NT2/D1 (cell line): ENCODE measurements around the gene SOWAHD.
A peak's percentile ranks its signal among the peaks of the same experiment; 100 is the strongest.

Experiments
- DNase-seq: peaks from one replicate; pipeline ENCODE4 v3.0.0-alpha.2; 2011; ENCODE audit warnings: low read depth, low spot score
- H3K27me3 ChIP-seq: 2 replicates; pipeline ENCODE4 v1.6.0; 2011; ENCODE audit warnings: mild to moderate bottlenecking; ENCODE audit not compliant: insufficient read length, insufficient read depth
- H3K36me3 ChIP-seq: 2 replicates; pipeline ENCODE4 v1.6.1; 2011; ENCODE audit warnings: mild to moderate bottlenecking, low read length, mixed read lengths; ENCODE audit not compliant: insufficient read depth, insufficient read length
- H3K4me1 ChIP-seq: 2 replicates; pipeline ENCODE4 v1.5.1; 2011; ENCODE audit not compliant: insufficient read depth, insufficient read length
- H3K4me3 ChIP-seq: 2 replicates; pipeline ENCODE4 v1.5.1; 2011; ENCODE audit warnings: low read depth; ENCODE audit not compliant: insufficient read length
- H3K9ac ChIP-seq: 2 replicates; pipeline ENCODE4 v1.6.0; 2011; ENCODE audit warnings: low read depth; ENCODE audit not compliant: insufficient read length
- H3K9me3 ChIP-seq: 2 replicates; pipeline ENCODE4 v1.5.1; 2011; ENCODE audit warnings: mild to moderate bottlenecking, low read length; ENCODE audit not compliant: insufficient read depth
- SUZ12 ChIP-seq: IDR thresholded peaks from 2 replicates; pipeline ENCODE4 v1.6.1; 2011; ENCODE audit not compliant: insufficient read length, insufficient read depth; ENCODE audit errors: extremely low read depth
- YY1 ChIP-seq: IDR thresholded peaks from 2 replicates; pipeline ENCODE4 v1.6.1; 2011; ENCODE audit not compliant: insufficient read length, insufficient read depth
- ZNF274 ChIP-seq: IDR thresholded peaks from 2 replicates; pipeline ENCODE4 v1.6.1; 2011; ENCODE audit warnings: mild to moderate bottlenecking, low read depth, low read length

SOWAHD gene, protein sequence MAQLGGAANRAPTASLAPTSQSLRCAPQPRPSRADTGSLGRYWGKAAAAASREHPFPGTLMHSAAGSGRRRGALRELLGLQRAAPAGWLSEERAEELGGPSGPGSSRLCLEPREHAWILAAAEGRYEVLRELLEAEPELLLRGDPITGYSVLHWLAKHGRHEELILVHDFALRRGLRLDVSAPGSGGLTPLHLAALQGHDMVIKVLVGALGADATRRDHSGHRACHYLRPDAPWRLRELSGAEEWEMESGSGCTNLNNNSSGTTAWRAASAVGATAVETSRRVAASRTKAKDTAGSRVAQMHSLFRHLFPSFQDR

DNA sequence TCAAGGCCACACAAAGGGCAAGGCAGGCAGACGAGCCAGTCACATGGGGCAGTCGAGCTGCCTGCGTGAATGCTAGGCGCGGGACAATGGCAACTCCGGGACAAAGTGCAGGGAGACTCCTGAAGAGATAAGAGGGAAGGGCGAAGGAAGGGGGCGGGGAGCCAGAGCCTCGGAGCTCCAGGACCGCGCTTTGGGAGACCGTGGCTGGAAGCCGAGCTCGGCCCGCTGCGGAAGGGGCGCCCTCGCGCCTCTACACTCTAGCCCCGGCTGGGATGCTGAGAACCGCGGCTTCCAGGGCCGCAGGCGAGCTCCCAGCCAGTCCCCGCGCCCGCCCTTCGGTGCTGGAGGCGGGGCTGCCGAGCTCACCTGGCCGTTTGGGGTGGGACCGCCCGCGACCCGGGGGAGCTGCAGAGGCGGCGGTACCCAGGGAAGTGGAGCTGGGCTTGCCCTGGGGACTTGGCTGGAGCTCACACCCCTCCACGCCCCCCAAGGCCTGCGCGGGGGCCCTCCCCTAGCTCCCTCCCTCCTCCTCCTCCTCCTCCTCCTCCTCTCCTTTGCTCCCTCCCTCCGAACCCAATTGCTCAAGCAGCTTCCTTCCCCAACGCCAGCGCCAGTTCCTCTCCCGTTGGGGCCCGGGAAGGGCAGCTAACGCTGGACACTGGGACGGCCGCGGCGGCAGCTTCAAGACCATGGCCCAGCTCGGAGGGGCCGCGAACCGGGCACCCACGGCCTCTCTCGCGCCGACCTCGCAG is at the start of gene SOWAHD:
Gene SOWAHD (plus strand): TSS at position 610 of the 752 bp plus-strand sequence. CDS start 80 bp downstream, at position 690.
- Histone ChIP-seq H3K9ac (peak within 1 kb of the TSS; percentile 85), H3K36me3 (no peaks in the 10 kb centered on the region), H3K4me3 (peak within 1 kb of the TSS; percentile 58), H3K9me3 (no peaks in the 10 kb centered on the region), H3K27me3 (peaks cover 15% of the 10 kb centered on the region), H3K4me1 (peaks cover 7% of the 10 kb centered on the region)
- TF ChIP-seq SUZ12 (no peak), ZNF274 (no peak), YY1 (no peak)
- no peak for DNase-seq

DNA sequence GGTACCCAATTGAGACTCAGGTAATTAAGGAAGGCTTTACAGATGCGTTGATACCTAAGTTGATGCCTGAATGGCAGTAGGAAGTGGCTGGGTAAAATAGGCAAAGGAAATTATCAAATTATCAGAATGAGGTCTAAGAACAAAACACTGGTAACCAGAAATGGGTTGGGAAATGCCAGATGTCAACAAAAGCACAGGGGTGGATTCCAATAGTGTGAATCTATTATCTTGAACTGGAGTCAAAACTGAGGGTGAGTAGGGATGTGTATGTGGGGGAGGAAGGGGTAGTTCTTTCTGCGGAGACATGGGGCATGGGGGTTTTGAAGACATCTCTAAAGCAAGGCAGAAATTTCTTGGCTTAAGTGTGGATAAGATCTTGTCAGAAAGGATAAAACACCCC is 49.5 kb upstream of the SOWAHD start:
- no peak overlapping the region for H3K9ac ChIP-seq
- no peaks in the 10 kb centered on the region for H3K9me3 ChIP-seq
- no peak for TF ChIP-seq YY1
- no peak for TF ChIP-seq ZNF274
- no peak for TF ChIP-seq SUZ12
- H3K36me3 ChIP-seq = no peaks in the 10 kb centered on the region
- H3K4me1 ChIP-seq = no peaks in the 10 kb centered on the region
- no peak overlapping the region for H3K4me3 ChIP-seq
- H3K27me3 ChIP-seq = no peaks in the 10 kb centered on the region
- DNase-seq = no peak

DNA sequence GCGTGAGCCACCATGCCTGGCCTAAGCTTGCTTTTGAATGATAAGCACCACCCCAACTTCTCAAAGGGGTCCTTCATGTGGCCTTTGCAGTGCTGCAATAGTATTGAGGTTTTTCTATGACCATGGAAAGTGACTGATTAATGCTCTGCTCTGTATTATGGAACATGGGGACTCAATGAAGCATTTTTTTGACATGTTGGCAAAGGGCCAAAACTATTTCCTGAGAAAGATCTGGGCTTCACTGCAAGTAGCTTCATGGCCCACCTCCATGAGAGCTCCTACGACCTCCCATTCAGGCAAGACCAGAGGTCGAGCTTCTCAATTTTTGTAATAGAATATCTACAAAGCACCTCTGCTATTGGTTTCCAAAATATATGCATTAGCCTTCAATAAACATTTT is 48.8 kb upstream of the SOWAHD start:
- H3K27me3 ChIP-seq = no peaks in the 10 kb centered on the region
- DNase-seq = no peak
- TF ChIP-seq YY1 (no peak), SUZ12 (no peak), ZNF274 (no peak)
- H3K4me1 ChIP-seq = no peaks in the 10 kb centered on the region
- H3K9ac ChIP-seq = no peak overlapping the region
- H3K4me3 ChIP-seq = no peak overlapping the region
- no peaks in the 10 kb centered on the region for H3K9me3 ChIP-seq
- no peaks in the 10 kb centered on the region for H3K36me3 ChIP-seq

DNA sequence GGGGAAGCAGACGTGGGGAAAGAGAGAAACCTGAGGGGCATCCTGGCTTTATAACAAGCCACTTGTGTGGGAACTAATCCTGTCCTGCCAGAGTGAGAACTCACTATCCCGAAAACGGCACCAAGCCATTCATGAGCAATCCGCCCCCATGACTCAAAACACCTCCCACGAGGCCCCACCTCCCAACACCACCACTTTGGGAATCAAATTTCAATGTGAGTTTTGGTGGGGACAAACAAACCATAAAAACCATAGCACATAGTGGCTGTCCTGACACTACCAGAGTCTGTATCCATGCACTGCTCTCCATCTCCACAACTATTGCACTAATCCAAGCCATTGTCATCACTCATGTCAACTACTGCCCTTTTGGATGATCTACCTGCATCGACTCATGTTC is 36.9 kb upstream of the SOWAHD start:
- DNase-seq = no peak

DNA sequence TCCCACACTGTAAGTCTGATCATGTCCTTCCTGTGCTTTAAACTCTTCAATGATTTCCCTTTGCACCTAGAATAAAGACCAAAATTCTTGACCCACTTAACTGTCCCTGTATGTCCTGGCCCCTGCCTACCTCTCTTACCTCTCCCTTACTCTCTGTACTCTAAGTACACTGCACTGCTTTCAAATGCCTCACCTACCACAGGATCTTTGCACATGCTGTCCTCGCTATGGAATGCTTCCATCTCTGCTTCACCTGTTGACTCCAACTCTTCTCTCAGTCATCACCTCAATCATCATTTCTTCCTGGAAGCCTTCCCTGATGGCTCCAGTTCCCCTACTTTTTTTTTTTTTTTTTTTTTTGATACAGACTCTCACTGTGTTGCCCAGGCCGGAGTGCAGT is 36.5 kb upstream of the SOWAHD start:
- no peak for DNase-seq
- TF ChIP-seq SUZ12 (no peak), YY1 (no peak), ZNF274 (no peak)
- Histone ChIP-seq H3K9me3 (no peaks in the 10 kb centered on the region), H3K9ac (no peak overlapping the region), H3K27me3 (no peaks in the 10 kb centered on the region), H3K4me1 (peaks cover 2% of the 10 kb centered on the region), H3K36me3 (no peaks in the 10 kb centered on the region), H3K4me3 (no peak overlapping the region)

More for the DNA sequence above, 36.9 kb upstream of the SOWAHD start:
- Histone ChIP-seq H3K4me3 (no peak overlapping the region), H3K27me3 (no peaks in the 10 kb centered on the region), H3K4me1 (no peaks in the 10 kb centered on the region), H3K36me3 (no peaks in the 10 kb centered on the region), H3K9me3 (no peaks in the 10 kb centered on the region), H3K9ac (no peak overlapping the region)
- TF ChIP-seq SUZ12 (no peak), ZNF274 (no peak), YY1 (no peak)

DNA sequence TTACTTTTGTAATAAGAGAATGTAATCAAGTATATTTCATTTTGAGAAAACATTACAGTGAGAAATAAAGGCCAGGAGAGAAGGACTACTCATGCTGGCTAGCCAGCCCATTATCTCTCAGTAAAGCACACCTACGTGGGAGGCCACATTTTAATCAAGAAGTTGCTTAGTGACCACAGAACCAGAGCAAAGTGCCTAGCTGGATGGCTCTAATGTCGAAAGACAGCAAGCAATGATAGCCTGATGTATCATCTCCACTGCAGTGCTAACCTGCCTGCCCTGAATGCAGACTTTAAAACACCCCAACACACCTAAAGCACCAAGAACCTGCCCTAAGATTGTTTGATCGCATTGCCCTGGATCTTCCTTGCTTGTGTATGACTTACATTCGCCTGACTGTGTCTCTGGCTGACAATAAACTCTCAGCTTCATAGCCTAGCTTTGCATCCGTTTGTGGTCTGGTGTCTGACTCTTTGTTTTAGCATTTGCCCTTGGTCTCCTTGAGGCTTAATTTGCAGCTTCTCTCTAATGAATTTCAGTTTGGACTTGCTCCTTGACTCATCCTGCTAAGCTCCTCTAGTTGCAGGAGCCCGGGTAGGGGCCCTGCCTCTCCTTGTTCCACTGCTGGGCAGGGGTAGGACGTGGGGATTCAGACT is 31.4 kb upstream of the SOWAHD start:
- Histone ChIP-seq H3K9ac (no peak overlapping the region), H3K36me3 (no peaks in the 10 kb centered on the region)
- TF ChIP-seq ZNF274 (no peak), SUZ12 (no peak), YY1 (no peak)

DNA sequence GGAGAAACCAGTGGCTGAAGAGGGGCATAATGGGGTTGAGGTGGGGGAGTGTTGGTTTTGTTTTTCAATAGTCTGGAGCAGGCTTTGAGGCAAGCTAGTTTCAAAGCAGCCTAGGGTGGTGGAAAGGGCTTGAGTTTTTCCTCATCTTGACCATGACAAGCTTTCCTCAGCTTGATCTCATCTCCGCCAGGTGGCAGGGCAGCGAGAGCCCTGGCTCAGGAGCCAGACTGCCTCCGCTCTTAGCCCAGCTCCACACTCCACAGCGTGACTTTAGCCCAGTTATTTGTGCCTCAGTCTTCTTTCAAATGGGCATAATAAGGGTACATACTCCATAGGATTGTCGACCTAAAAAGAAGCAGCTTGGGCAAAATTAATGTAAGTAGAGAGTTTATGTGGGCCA is 29.9 kb upstream of the SOWAHD start:
- TF ChIP-seq ZNF274 = no peak
- TF ChIP-seq SUZ12 = no peak
- TF ChIP-seq YY1 = no peak
- no peaks in the 10 kb centered on the region for H3K36me3 ChIP-seq
- no peak for DNase-seq
- H3K27me3 ChIP-seq = no peaks in the 10 kb centered on the region
- H3K4me1 ChIP-seq = peaks cover 3% of the 10 kb centered on the region
- no peak overlapping the region for H3K4me3 ChIP-seq
- no peaks in the 10 kb centered on the region for H3K9me3 ChIP-seq
- H3K9ac ChIP-seq = no peak overlapping the region

More for the DNA sequence above, 31.4 kb upstream of the SOWAHD start:
- H3K9me3 ChIP-seq = no peaks in the 10 kb centered on the region
- H3K27me3 ChIP-seq = no peaks in the 10 kb centered on the region
- no peak overlapping the region for H3K4me3 ChIP-seq
- peaks cover 3% of the 10 kb centered on the region for H3K4me1 ChIP-seq
- DNase-seq = no peak
